Fibroblast of the aortic adventitia (primary cell): ENCODE results near the gene HMGCS2. TPM values are rescaled to one million over a fixed set of nuclear protein-coding genes. Genes with fewer than 3 reads are reported as not detected.

Source experiments
- DNase-seq: peaks from one replicate; pipeline ENCODE4 v3.0.0-alpha.2; 2010; ENCODE audit warnings: low read depth
- H3K4me3 ChIP-seq: 2 replicates; pipeline ENCODE4 v1.5.1; 2011; ENCODE audit warnings: low read depth, mild to moderate bottlenecking, control low read depth, low read length, moderate library complexity
- CTCF ChIP-seq: IDR thresholded peaks from 2 replicates; pipeline ENCODE4 v1.5.1; 2011; ENCODE audit warnings: mild to moderate bottlenecking, low read length, control low read depth, inconsistent platforms; ENCODE audit not compliant: insufficient read depth
- total RNA-seq: library from RNA; depleted of rRNA; stranded (reverse); fragments of >200 nt; gene quantifications from 2 replicates; pipeline ENCODE4 v1.2.3, GENCODE V29; 2012; ENCODE audit warnings: low replicate concordance

The HMGCS2 gene
- total RNA-seq, 1 donor = not detected

- no peak for TF ChIP-seq CTCF
- H3K4me3 ChIP-seq = no peak overlapping the region
- peak; percentile 9 for DNase-seq
Observed at GRCh38 chr1:119766374-119766794, 2.3 kb downstream of the HMGCS2 start.

- TF ChIP-seq CTCF = no peak
Observed at GRCh38 chr1:119764220-119764619, 4.5 kb downstream of the HMGCS2 start.

GRCh38 chr1:119762953-119763352 is 5.8 kb downstream of the HMGCS2 start:
- DNase-seq = no peak
- no peak for TF ChIP-seq CTCF
- no peak overlapping the region for H3K4me3 ChIP-seq

More at GRCh38 chr1:119764220-119764619, 4.5 kb downstream of the HMGCS2 start:
- no peak overlapping the region for H3K4me3 ChIP-seq
- DNase-seq = no peak

GRCh38 chr1:119762409-119762808 is 6.3 kb downstream of the HMGCS2 start:
- no peak for TF ChIP-seq CTCF
- DNase-seq = no peak

GRCh38 chr1:119758584-119758983 is 10.1 kb downstream of the HMGCS2 start:
- DNase-seq = no peak
- H3K4me3 ChIP-seq = no peak overlapping the region
- TF ChIP-seq CTCF = no peak

More at GRCh38 chr1:119762409-119762808, 6.3 kb downstream of the HMGCS2 start:
- H3K4me3 ChIP-seq = no peak overlapping the region

GRCh38 chr1:119752592-119752991 is 16.1 kb downstream of the HMGCS2 start:
- no peak overlapping the region for H3K4me3 ChIP-seq
- TF ChIP-seq CTCF = no peak
- no peak for DNase-seq

- TF ChIP-seq CTCF = no peak
- H3K4me3 ChIP-seq = no peak overlapping the region
- DNase-seq = no peak
Observed at GRCh38 chr1:119748040-119748439, 20.7 kb downstream of the HMGCS2 start.
